ENCODE results near the gene C8A. TPM values are rescaled to one million over a fixed set of nuclear protein-coding genes. Genes with fewer than 3 reads are reported as not detected.

The C8A gene
- total and polyA plus RNA-seq, 2 of the 13 experiments (the other 11 are each of a cell fraction or from before 2014, with no cell fraction given), result 10.5 to 15.0 TPM

GRCh38 chr1:56929492-56929891 is 74.9 kb downstream of the C8A start:
- H3K4me1 ChIP-seq (ENCODE audit: insufficient read depth, low read length), result peaks cover 12% of the 10 kb centered on the region
- no peak overlapping the region for H3K9ac ChIP-seq (ENCODE audit: insufficient read depth, low read depth, low read length)
- H3K27ac ChIP-seq (ENCODE audit: extremely low read length, insufficient read depth, low read length), result no peak overlapping the region
- intact Hi-C loops (cut with micrococcal nuclease; ENCODE audit: unreplicated experiment), result no loop called here
- ChIA-PET CTCF (ENCODE audit: low intra/inter-chr PET ratio, low total read pairs) (no interaction called here), POLR2A (no interaction called here)
- H4K20me1 ChIP-seq (ENCODE audit: insufficient read depth, low read length), result no peaks in the 10 kb centered on the region
- no peak for FAIRE-seq
- no peaks in the 10 kb centered on the region for H3K27me3 ChIP-seq (ENCODE audit: control insufficient read depth in 1 of 2, insufficient read depth in 2 of 2, low read length in 2 of 2)
- no peaks in the 10 kb centered on the region for H3K9me3 ChIP-seq (ENCODE audit: low read length)
- ATAC-seq, result no peak
- DNase-seq (ENCODE audit: low spot score), result no peak
- 98% methylated on average over 2 of the region's 2 CpGs for WGBS (ENCODE audit: low lambda C conversion rate)
- in situ Hi-C loops (cut with HindIII; ENCODE audit: extremely low pct_ligation_motif_present, low pct_unique_long_range_greater_than_20kb), result no loop called here
- TF ChIP-seq ZNF24 (IDR thresholded peaks at IDR 0.05) (no peak), ZNF234 (CRISPR knock-in tag; conservative IDR thresholded peaks at IDR 0.05) (no peak), FLYWCH1 (CRISPR knock-in tag; IDR thresholded peaks at IDR 0.05) (no peak), ZNF609 (CRISPR knock-in tag; IDR thresholded peaks at IDR 0.05; ENCODE audit: borderline replicate concordance) (no peak), KMT2B (CRISPR knock-in tag; IDR thresholded peaks at IDR 0.05) (no peak), ARID2 (CRISPR knock-in tag; IDR thresholded peaks at IDR 0.05; ENCODE audit: borderline replicate concordance) (no peak), CCAR2 (optimal IDR thresholded peaks at IDR 0.05; ENCODE audit: low read depth, low read length) (no peak), MEIS1 (CRISPR knock-in tag; IDR thresholded peaks at IDR 0.05; ENCODE audit: borderline replicate concordance) (no peak), POLR2A (IDR thresholded peaks at IDR 0.05; ENCODE audit: insufficient read depth in 1 of 2, low read depth in 2 of 2, low read length in 2 of 2) (no peak), SP2 (CRISPR knock-in tag; IDR thresholded peaks at IDR 0.05) (no peak)
- H3K36me3 ChIP-seq (replicated peaks in 1 of 2; ENCODE audit: control insufficient read depth in 1 of 2, insufficient read depth in 2 of 2, low read length in 2 of 2), result no peaks in the 10 kb centered on the region
- no peak overlapping the region for H2AFZ ChIP-seq (ENCODE audit: low read length)
- H3K4me2 ChIP-seq (ENCODE audit: low read depth, low read length), result no peak overlapping the region
- H3K4me3 ChIP-seq (replicated peaks in 1 of 3; ENCODE audit: insufficient read depth in 1 of 3, low read depth in 2 of 3, low read length in 3 of 3), result no peak overlapping the region
- no TSS peak for BruUV-seq (replicated peaks)
- H3K79me2 ChIP-seq (ENCODE audit: insufficient read depth, low read length), result no peaks in the 10 kb centered on the region

Measured in HepG2 (cell line).